Testis (tissue), 3 donors: ENCODE data around the gene C21orf58. TPM values are rescaled to one million over a fixed set of nuclear protein-coding genes. Genes with fewer than 3 reads are reported as not detected.

Experiments used
- DNase-seq: peaks from one replicate; pipeline ENCODE4 v3.0.0-alpha.2; 2019
- H3K27ac ChIP-seq, 2 donors: fragments of 200-600 bp; sonication (generic); one replicate each; pipeline ENCODE4 v1.5.1; 2019
- H3K27me3 ChIP-seq: fragments of 200-600 bp; sonication (generic); one replicate; pipeline ENCODE4 v1.5.1; 2019
- H3K36me3 ChIP-seq: fragments of 200-600 bp; sonication (generic); one replicate; pipeline ENCODE4 v1.5.1; 2017; ENCODE audit warnings: low read depth; ENCODE audit errors: missing control alignments
- H3K4me1 ChIP-seq: fragments of 200-600 bp; sonication (generic); one replicate; pipeline ENCODE4 v1.5.1; 2019
- H3K4me3 ChIP-seq, 2 donors: fragments of 200-600 bp; sonication (generic); one replicate each; pipeline ENCODE4 v1.5.1; 2017 to 2019
- H3K9me3 ChIP-seq: fragments of 200-600 bp; sonication (generic); one replicate; pipeline ENCODE4 v1.5.1; 2017
- POLR2A ChIP-seq: fragments of 450-650 bp; IDR thresholded peaks from one replicate; pipeline ENCODE4 v1.6.1; 2017; ENCODE audit warnings: antibody characterized with exemption, mild to moderate bottlenecking, moderate library complexity
- WGBS, 2 donors: methylation state at CpG; one replicate each; pipeline ENCODE4 v1.1.5; 2018; 5-methylcytosine and 5-hydroxymethylcytosine counted together
- intact Hi-C: fragments of 100-400 bp; cut with DNase I; formaldehyde crosslinking; loops from one replicate; pipeline ENCODE4 v1.15.1; 2023; ENCODE audit warnings: low total_unique reads
- polyA plus RNA-seq: library from polyadenylated mRNA; stranded (reverse); fragments of 350-450 nt; fragmentation: Illumina TruSeq; extraction: RNeasy Lipid Tissue Mini Kit (QIAGEN cat#74804); gene quantifications from one replicate; pipeline ENCODE4 v1.2.3, GENCODE V29; 2014; ENCODE audit warnings: low read depth, low replicate concordance; ENCODE audit not compliant: insufficient read depth
- total RNA-seq, 2 donors: library from RNA; depleted of rRNA; stranded (reverse); fragments of >200 nt; gene quantifications; one replicate each; pipeline ENCODE4 v1.2.3, GENCODE V29; 2016
- TF ChIP-seq, protein P1 (sequence below), 3 experiments: fragments of 450-650 bp in 2 of 3; fragments of 200-600 bp in 1 of 3; sonication (generic) in 1 of 3; IDR thresholded peaks; one replicate each; pipeline ENCODE4 v1.5.1; 2016 to 2019; ENCODE audit warnings: antibody characterized with exemption in 3 of 3, mild to moderate bottlenecking in 2 of 3, moderate library complexity in 1 of 3

The C21orf58 gene
- total and polyA plus RNA-seq, 3 donors from 2014 or later = 13.6 to 21.6 (median 13.7) TPM

DNA sequence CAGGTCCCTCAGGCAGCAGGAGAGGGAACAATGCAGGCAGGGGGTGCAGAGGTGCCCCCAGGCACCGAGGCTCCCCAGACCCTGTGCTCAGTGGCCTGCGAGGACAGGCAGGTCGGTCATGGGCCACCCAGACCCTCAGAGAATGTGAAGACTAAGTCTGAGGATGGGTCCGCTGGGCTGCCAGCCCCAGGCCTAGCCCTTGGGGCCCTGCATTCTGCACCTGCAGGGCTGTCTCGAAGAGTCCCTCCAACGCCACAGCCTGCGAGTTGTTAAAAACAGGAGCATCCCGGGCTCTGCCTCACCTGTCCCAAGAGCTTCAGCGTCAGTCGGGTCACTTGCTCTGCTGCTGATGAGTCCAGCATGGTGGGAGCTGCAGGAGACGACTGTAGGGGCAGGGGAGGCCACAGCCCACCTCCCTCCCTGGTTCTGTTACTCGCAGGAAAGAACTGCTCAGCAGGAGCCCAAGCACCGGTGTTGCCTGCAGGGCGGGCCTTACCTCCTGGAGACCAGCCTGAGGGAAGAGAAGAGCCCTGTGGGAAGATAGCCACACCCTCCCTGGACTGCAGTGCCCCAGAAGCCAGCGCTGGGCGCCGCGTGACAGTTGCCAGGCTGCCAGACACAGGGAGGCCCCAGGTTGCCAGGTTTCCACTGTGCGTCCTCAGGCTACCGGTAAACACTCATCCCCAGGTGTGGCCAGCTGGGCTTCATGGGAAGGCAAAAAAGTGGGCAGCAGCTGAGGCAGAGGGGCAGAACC lies 5.8 kb downstream of the C21orf58 start:
- no peak for TF ChIP-seq POLR2A
- TF ChIP-seq, protein P1, sequence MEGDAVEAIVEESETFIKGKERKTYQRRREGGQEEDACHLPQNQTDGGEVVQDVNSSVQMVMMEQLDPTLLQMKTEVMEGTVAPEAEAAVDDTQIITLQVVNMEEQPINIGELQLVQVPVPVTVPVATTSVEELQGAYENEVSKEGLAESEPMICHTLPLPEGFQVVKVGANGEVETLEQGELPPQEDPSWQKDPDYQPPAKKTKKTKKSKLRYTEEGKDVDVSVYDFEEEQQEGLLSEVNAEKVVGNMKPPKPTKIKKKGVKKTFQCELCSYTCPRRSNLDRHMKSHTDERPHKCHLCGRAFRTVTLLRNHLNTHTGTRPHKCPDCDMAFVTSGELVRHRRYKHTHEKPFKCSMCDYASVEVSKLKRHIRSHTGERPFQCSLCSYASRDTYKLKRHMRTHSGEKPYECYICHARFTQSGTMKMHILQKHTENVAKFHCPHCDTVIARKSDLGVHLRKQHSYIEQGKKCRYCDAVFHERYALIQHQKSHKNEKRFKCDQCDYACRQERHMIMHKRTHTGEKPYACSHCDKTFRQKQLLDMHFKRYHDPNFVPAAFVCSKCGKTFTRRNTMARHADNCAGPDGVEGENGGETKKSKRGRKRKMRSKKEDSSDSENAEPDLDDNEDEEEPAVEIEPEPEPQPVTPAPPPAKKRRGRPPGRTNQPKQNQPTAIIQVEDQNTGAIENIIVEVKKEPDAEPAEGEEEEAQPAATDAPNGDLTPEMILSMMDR (IDR thresholded peaks at IDR 0.05) = no peak
- no peaks in the 10 kb centered on the region for H3K4me1 ChIP-seq
- H3K36me3 ChIP-seq = no peaks in the 10 kb centered on the region
- 88 to 93% methylated on average over 7 to 16 of the region's 20 CpGs for WGBS, 2 donors
- intact Hi-C loops = no loop called here
- H3K4me3 ChIP-seq = no peak overlapping the region
- no peaks in the 10 kb centered on the region for H3K27me3 ChIP-seq
- no peaks in the 10 kb centered on the region for H3K9me3 ChIP-seq
- no peak for DNase-seq
- H3K27ac ChIP-seq = no peak overlapping the region

DNA sequence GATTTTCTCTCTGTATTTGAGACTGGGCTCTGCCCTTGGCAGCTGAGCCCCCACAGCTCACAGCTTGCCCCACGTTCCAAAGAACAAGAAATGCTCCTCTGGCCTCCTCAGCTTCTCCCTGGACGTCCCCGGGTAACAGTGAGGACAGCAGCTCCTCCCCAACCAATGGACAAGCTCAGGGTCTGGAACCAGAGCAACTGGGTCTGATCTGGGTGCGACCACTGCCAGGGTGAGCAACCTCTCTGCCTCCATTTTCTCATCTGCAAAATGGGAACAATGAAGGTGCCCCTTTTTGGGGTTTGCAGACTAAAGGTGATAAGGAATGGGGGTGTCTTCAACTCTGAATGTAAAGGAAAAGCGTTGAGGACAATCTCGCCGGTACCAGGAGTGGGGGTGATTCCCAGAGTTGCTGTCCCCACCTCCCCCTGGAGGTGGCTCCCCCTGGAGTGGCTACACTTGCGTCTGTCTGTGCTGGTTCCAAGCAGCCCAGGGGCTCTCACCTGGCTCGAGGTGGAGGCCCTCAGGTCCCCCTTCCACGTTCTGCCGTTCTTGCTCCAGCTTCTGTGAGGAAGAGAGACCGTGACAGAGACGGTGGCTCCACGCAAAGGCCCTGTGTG lies 6.9 kb downstream of the C21orf58 start:
- TF ChIP-seq POLR2A = no peak
- TF ChIP-seq, protein P1 (IDR thresholded peaks at IDR 0.05) = no peak
- intact Hi-C loops = no loop called here

DNA sequence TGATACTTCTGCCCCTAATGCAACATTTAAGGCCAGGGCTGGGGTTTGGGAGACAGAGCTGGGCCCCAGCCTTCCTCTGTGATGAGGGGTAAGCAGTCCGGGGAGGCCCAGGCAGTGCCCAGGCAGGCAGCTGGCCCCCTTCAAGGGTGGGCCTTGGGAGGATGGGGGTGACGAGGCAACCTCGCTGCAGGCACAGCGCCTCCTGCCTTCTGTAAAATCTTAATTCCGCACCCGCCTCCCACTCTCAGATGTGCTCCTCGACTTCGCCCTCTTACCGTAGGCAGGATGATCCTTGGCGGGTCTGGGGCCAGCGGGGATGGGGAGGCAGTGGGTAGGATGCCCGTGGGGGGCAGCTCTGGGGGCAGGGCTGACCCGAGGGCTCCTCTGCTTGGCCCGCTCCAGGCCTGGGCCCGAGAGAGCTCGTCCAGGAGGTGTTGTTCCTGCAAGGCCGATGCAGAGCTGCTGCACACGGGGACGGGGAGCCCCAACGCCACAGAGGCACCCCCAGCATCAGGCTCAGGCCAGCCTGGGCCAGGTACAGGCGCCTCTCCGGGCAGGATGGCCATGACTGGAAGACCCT lies 9.1 kb downstream of the C21orf58 start:
- Histone ChIP-seq H3K27ac (no peak overlapping the region), H3K36me3 (no peaks in the 10 kb centered on the region), H3K9me3 (no peaks in the 10 kb centered on the region), H3K27me3 (no peaks in the 10 kb centered on the region), H3K4me1 (no peaks in the 10 kb centered on the region), H3K4me3 (no peak overlapping the region)
- TF ChIP-seq POLR2A = no peak
- TF ChIP-seq, protein P1 (IDR thresholded peaks at IDR 0.05) = no peak
- DNase-seq = no peak
- intact Hi-C loops = no loop called here
- WGBS, 2 donors = 93 to 96% methylated on average over 3 to 19 of the region's 22 CpGs

More for the DNA sequence above, 6.9 kb downstream of the C21orf58 start:
- Histone ChIP-seq H3K36me3 (no peaks in the 10 kb centered on the region), H3K27me3 (no peaks in the 10 kb centered on the region), H3K9me3 (no peaks in the 10 kb centered on the region), H3K27ac (no peak overlapping the region), H3K4me1 (no peaks in the 10 kb centered on the region), H3K4me3 (no peak overlapping the region)
- DNase-seq = no peak
- WGBS, 2 donors = 86 to 94% methylated on average over 14 of the region's 14 CpGs

DNA sequence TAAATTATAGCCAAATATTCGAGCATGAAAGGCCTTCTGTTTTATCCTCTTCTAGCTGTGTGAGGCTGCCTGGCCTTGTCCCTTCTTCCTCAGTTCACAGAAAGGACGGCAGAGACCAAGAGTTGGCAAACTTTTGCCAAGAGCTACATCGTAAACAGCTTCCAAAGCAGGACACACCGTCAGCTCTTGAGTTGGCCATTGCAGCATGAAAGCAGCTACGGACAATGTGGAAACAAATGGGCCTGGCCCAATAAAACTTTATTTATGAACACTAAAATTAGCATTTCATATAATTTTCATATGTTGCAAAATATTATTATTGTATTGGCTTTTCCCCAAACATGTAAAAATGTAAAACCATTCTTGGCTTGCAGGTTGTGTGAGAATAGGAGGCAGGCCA lies 10.7 kb downstream of the C21orf58 start:
- TF ChIP-seq, protein P1 (IDR thresholded peaks at IDR 0.05) = no peak
- no peak for TF ChIP-seq POLR2A
- DNase-seq = no peak
- WGBS, 2 donors = 90 to 94% methylated on average over 5 of the region's 5 CpGs
- intact Hi-C loops = no loop called here
- Histone ChIP-seq H3K27ac (no peak overlapping the region), H3K36me3 (no peaks in the 10 kb centered on the region), H3K4me3 (no peak overlapping the region), H3K4me1 (no peaks in the 10 kb centered on the region), H3K27me3 (no peaks in the 10 kb centered on the region), H3K9me3 (no peaks in the 10 kb centered on the region)
